WERI-Rb-1 (cell line): ENCODE data around the gene MEGF10.

Source experiments
- DNase-seq: peaks from one replicate; pipeline ENCODE4 v3.0.0-alpha.2; 2020
- H3K27ac ChIP-seq: fragments of 250-450 bp; sonication (Bioruptor Pico); 2 replicates; pipeline ENCODE4 v1.5.1; 2020; ENCODE audit warnings: mild to moderate bottlenecking, moderate library complexity
- H3K27me3 ChIP-seq: fragments of 250-450 bp; sonication (Bioruptor Pico); 2 replicates; pipeline ENCODE4 v1.5.1; 2021; ENCODE audit warnings: mild to moderate bottlenecking, low read depth, moderate library complexity; ENCODE audit not compliant: insufficient read depth, severe bottlenecking
- H3K36me3 ChIP-seq: fragments of 250-450 bp; sonication (Bioruptor Pico); 2 replicates; pipeline ENCODE4 v1.5.1; 2020; ENCODE audit warnings: mild to moderate bottlenecking, moderate library complexity
- H3K4me3 ChIP-seq: 2 replicates; pipeline ENCODE4 v1.5.1; 2011; ENCODE audit warnings: low read depth, mild to moderate bottlenecking, control low read depth, low read length
- H3K9me3 ChIP-seq: fragments of 250-450 bp; sonication (Bioruptor Pico); 2 replicates; pipeline ENCODE4 v1.5.1; 2021; ENCODE audit warnings: mild to moderate bottlenecking, moderate library complexity; ENCODE audit not compliant: severe bottlenecking
- CTCF ChIP-seq: IDR thresholded peaks from 2 replicates; pipeline ENCODE4 v1.5.1; 2011; ENCODE audit warnings: low read depth, mild to moderate bottlenecking, control low read depth, inconsistent platforms, low read length

The MEGF10 gene

GRCh38 chr5:127412698-127413097, 122.1 kb downstream of the MEGF10 start:
- Histone ChIP-seq H3K4me3 (no peak overlapping the region), H3K27ac (no peak overlapping the region), H3K9me3 (no peaks in the 10 kb centered on the region), H3K27me3 (no peaks in the 10 kb centered on the region), H3K36me3 (no peaks in the 10 kb centered on the region)
- no peak for TF ChIP-seq CTCF
- DNase-seq = no peak

- DNase-seq = no peak
- no peak overlapping the region for H3K4me3 ChIP-seq
- no peaks in the 10 kb centered on the region for H3K9me3 ChIP-seq
- H3K36me3 ChIP-seq = no peaks in the 10 kb centered on the region
- TF ChIP-seq CTCF = no peak
- no peaks in the 10 kb centered on the region for H3K27me3 ChIP-seq
- H3K27ac ChIP-seq = no peak overlapping the region
Measured at GRCh38 chr5:127415034-127415433, 124.4 kb downstream of the MEGF10 start.

GRCh38 chr5:127416906-127417305, 126.3 kb downstream of the MEGF10 start:
- TF ChIP-seq CTCF = no peak
- Histone ChIP-seq H3K27me3 (no peaks in the 10 kb centered on the region), H3K9me3 (no peaks in the 10 kb centered on the region), H3K36me3 (no peaks in the 10 kb centered on the region), H3K27ac (no peak overlapping the region), H3K4me3 (no peak overlapping the region)
- no peak for DNase-seq

- no peak for DNase-seq
- Histone ChIP-seq H3K9me3 (no peaks in the 10 kb centered on the region), H3K27me3 (no peaks in the 10 kb centered on the region), H3K27ac (no peak overlapping the region), H3K4me3 (no peak overlapping the region), H3K36me3 (no peaks in the 10 kb centered on the region)
- TF ChIP-seq CTCF = no peak
Measured at GRCh38 chr5:127417528-127417927, 126.9 kb downstream of the MEGF10 start.

GRCh38 chr5:127418367-127418766, 127.8 kb downstream of the MEGF10 start:
- H3K27ac ChIP-seq = no peak overlapping the region
- H3K27me3 ChIP-seq = no peaks in the 10 kb centered on the region
- no peak overlapping the region for H3K4me3 ChIP-seq
- TF ChIP-seq CTCF = no peak
- no peaks in the 10 kb centered on the region for H3K9me3 ChIP-seq
- no peak for DNase-seq
- no peaks in the 10 kb centered on the region for H3K36me3 ChIP-seq

- TF ChIP-seq CTCF = 0 out of 2 replicates have a peak, but pooled peaks have one; percentile 32
- no peak overlapping the region for H3K4me3 ChIP-seq
- no peaks in the 10 kb centered on the region for H3K36me3 ChIP-seq
- no peaks in the 10 kb centered on the region for H3K9me3 ChIP-seq
- H3K27ac ChIP-seq = no peak overlapping the region
- H3K27me3 ChIP-seq = no peaks in the 10 kb centered on the region
- DNase-seq = peak; percentile 32
Measured at GRCh38 chr5:127418974-127419682, 128.5 kb downstream of the MEGF10 start.
